HG03342 (cell line): Measurements from ENCODE around the gene LPCAT3.

ENCODE experiments used
- ATAC-seq: cut with Tn5 transposase; IDR thresholded peaks from one replicate; pipeline ENCODE4 v1.9.1; 2021; ENCODE audit warnings: mild to moderate bottlenecking, moderate library complexity; ENCODE audit not compliant: unreplicated experiment

Gene LPCAT3

GRCh38 chr12:6954316-6955107 is 63.8 kb downstream of the LPCAT3 start:
- no peak for ATAC-seq

GRCh38 chr12:6953442-6954315 is 64.6 kb downstream of the LPCAT3 start:
- ATAC-seq, result peak; percentile 50

GRCh38 chr12:6952863-6953441 is 65.3 kb downstream of the LPCAT3 start:
- no peak for ATAC-seq

- ATAC-seq, result no peak
Observed at GRCh38 chr12:6952121-6952862, 66.0 kb downstream of the LPCAT3 start.

- no peak for ATAC-seq
Observed at GRCh38 chr12:6951551-6952120, 66.6 kb downstream of the LPCAT3 start.

GRCh38 chr12:6950811-6951540 is 67.3 kb downstream of the LPCAT3 start, which contains the start of gene PTPN6:
Gene PTPN6, plus strand, starts transcription at chr12:6951356. Its CDS starts 157 bp downstream, at chr12:6951513.
- ATAC-seq, result no peak

- no peak for ATAC-seq
Observed at GRCh38 chr12:6950401-6950801, 67.9 kb downstream of the LPCAT3 start.

GRCh38 chr12:6948873-6949594 is 69.2 kb downstream of the LPCAT3 start:
- ATAC-seq, result no peak

GRCh38 chr12:6947615-6948014 is 70.7 kb downstream of the LPCAT3 start:
- ATAC-seq, result no peak

- no peak for ATAC-seq
Observed at GRCh38 chr12:6946920-6947374, 71.3 kb downstream of the LPCAT3 start.

GRCh38 chr12:6946033-6946919 is 72.0 kb downstream of the LPCAT3 start:
- no peak for ATAC-seq

- ATAC-seq, result no peak
Observed at GRCh38 chr12:6945613-6946012, 72.7 kb downstream of the LPCAT3 start.

GRCh38 chr12:6944381-6945186 is 73.7 kb downstream of the LPCAT3 start:
- peak; percentile 39 for ATAC-seq

GRCh38 chr12:6943722-6944380 is 74.4 kb downstream of the LPCAT3 start, which contains the start of the genes C12orf57 and RNU7-1:
Gene C12orf57, plus strand, starts transcription at chr12:6944022. Its CDS starts 100 bp downstream, at chr12:6944122.
Gene RNU7-1, plus strand, starts transcription at chr12:6943816.
- peak; percentile 42 for ATAC-seq

GRCh38 chr12:6943389-6943721 is 74.9 kb downstream of the LPCAT3 start:
- peak; percentile 37 for ATAC-seq

- ATAC-seq, result no peak
Observed at GRCh38 chr12:6942331-6942665, 76.0 kb downstream of the LPCAT3 start.

GRCh38 chr12:6941782-6942181 is 76.5 kb downstream of the LPCAT3 start:
- ATAC-seq, result no peak
